Embryonic facial prominence (tissue), 1 donor: Measurements from ENCODE around the gene RFTN2.
A peak's percentile ranks its signal among the peaks of the same experiment; 100 is the strongest.
"Not testable (repeated sequence)": the region's sequence is repeated elsewhere in the genome, so short reads cannot be mapped to it uniquely, and the experiment has no call there.

Source experiments
- DNase-seq: peaks from one replicate; pipeline ENCODE4 v3.0.0-alpha.2; 2016; ENCODE audit errors: extremely low spot score

The RFTN2 gene

DNA sequence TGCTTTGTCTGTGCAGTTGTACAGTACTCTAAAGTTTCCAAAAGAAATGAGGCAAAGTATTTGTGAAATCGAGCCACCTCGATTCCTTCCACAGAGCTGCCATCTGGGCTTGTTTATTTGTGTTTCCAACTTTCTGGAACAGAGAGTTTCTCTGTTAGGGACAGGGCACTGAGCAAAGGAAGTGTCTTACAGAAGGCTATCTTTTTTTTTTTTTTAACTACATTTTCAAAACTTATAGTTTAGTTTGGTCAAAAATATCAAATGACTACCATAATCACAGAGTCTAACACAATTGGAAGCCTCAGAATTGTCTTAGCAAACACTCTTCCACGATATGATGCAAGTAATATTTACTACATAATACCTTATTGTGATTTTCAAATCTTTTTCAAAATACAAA is 796 bp downstream of the RFTN2 start:
- peak; percentile 48 for DNase-seq

DNA sequence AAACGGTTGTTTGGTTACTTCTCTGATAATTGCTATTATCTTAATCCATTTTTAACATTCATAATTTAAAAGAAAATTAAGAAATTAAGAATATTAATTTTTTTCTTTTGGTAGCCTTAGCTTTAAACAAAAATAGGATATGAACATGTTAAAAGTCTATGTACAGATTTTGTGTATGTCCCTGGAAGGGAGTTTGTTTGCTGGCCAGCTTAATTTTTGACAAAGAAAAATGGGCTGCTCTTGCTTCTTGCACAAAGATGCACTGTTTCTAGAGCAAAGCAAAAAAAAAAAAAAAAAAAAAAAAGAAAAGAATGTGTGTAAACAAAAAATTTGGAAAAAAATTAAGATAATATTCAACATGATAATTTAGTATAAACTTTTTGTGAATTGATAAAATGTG is 1.3 kb downstream of the RFTN2 start:
- no peak for DNase-seq

- DNase-seq = no peak
Observed at GRCh38 chr2:197673606-197674005, 1.8 kb downstream of the RFTN2 start.

GRCh38 chr2:197673106-197673505 is 2.3 kb downstream of the RFTN2 start:
- DNase-seq = no peak

GRCh38 chr2:197672371-197672893 is 3.0 kb downstream of the RFTN2 start:
- DNase-seq = no peak

GRCh38 chr2:197669077-197669476 is 6.3 kb downstream of the RFTN2 start:
- no peak for DNase-seq

DNA sequence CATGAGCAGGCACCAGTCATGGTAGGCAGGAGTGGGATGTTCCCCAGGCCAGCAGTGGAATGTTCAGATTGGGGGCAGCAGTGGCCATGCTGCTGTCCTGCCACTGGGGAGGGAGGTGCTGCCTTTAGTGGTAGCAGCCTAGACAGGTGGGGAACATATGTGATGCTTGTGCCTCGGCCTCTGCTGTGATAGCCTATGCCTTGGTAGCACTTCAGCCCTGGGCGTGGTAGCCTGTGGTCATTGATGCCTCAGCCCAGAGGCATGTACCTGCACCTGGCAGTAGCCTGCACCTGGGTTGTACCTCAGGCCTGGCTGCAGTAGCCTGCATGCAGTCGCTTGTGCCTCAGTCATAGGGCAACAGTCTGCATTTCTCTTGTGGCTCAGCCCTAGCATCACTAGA is 7.1 kb downstream of the RFTN2 start:
- no peak for DNase-seq

DNA sequence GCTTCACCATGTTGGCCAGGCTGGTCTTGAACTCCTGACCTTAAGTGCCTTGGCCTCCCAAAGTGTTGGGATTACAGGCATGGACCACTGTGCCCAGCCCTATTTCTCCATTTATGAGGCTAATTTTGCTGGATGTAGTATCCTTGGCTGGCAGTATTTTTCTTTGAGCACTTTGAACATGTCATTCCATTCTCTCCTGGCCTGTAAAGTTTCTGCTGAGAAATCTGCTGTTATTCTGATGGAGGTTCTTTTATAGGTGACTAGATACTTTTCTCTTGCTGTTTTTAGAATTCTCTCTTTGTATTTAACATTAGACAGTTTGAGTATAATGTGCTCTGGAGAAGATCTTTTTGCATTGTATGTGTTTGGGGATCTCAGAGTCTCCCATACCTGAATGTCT is 9.1 kb downstream of the RFTN2 start:
- no peak for DNase-seq

DNA sequence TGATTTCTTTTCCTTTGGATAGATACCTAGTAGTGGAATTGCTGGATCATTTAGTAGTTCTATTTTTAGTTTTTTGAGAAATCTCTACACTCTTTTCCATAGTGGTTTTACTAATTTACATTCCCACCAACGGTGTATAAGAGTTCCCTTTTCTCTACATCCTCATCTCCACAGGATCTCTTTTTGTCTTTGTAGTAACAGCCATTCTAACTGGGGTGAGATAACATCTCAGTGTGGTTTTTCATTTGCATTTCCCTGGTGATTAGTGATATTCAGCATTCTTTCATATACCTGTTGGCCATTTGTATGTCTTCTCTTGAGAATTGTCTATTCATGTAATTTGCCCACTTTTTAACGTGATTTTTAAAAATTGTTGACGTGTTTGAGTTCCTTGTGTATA is 13.8 kb downstream of the RFTN2 start:
- no peak for DNase-seq

GRCh38 chr2:197657562-197657961 is 17.8 kb downstream of the RFTN2 start:
- no peak for DNase-seq

- DNase-seq = no peak
Observed at GRCh38 chr2:197647961-197648690, 27.3 kb downstream of the RFTN2 start.

- no peak for DNase-seq
Observed at GRCh38 chr2:197641666-197642065, 33.7 kb downstream of the RFTN2 start.

- not testable (repeated sequence) for DNase-seq
Observed at GRCh38 chr2:197640571-197641122, 34.7 kb downstream of the RFTN2 start.

DNA sequence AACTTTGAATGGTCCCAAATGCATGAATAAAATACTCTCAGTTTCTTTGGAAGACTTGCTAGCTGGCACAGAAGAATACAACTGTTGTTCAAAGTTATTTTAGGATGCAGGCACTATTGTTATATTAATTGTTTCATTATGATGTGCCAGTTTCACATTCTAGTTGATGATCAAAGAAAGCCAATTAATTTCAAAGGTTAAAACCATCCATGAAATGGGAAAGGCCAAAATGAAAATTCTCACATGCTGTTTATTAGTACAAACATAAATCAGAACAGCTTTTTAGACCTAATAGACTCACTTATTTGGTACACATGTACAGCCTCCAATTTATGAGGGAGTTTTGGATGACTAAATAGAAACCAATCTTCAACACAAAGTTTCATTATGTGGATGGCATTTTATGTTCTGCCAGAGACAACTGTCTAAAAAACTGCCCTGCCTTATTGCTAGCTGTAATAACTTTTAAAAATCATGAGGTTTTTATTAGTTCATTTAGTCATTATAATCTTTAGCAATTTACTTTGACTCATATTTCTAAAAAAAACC is 42.2 kb downstream of the RFTN2 start:
- DNase-seq = no peak

DNA sequence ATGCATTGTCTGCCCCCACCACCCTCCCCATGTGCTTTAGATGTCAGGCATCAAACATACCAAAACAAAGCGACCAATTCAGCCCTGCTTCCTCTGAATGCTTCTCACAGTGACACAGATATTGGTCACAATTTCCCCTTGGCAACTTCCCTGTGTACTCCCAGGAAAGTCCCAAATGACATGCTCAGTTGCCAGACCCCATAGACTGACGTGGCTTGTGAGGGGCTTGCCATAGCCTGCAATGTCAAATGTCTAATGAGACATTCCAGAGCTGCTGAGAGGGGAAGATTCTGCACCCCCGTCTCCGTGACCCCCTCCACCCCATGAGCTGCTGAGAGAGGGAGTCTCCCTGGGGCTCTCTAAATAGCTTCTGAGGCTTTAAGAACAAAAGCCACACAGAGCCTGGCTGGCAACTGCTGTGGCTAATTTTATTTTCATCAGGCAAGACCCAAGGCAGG is 47.3 kb downstream of the RFTN2 start:
- DNase-seq = no peak

DNA sequence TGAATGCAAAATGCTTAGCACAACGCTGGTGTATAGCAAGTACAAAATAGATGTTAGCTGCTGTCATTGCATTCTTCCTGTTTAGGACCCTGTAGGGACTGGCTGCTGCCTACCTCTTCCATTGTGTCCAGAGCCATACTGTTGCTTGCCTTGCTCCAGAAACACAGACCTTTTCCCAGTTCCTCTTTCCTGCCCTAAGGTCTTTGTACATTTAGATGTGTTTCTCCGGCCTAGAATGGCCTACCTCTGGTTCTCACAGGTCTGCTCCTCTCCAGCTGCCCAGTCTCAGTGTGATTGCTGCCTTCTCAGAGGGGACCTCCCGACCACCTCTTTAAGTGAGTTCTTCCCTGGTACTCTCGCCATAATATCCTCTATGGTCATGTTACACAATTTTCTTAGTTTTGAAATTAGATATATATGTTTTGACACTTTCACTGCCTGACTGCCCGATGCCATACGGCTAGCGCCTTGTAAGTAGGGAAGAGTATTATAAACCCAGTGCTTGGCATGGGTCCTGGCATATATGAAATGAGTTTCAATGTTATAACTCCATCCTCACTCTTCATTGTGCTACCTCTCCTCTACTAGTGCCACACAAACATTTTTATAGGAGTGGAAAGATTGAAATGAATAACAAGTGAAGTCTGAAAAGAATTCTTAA is 48.3 kb downstream of the RFTN2 start:
- DNase-seq = no peak

GRCh38 chr2:197620133-197620532 is 55.3 kb downstream of the RFTN2 start:
- no peak for DNase-seq

DNA sequence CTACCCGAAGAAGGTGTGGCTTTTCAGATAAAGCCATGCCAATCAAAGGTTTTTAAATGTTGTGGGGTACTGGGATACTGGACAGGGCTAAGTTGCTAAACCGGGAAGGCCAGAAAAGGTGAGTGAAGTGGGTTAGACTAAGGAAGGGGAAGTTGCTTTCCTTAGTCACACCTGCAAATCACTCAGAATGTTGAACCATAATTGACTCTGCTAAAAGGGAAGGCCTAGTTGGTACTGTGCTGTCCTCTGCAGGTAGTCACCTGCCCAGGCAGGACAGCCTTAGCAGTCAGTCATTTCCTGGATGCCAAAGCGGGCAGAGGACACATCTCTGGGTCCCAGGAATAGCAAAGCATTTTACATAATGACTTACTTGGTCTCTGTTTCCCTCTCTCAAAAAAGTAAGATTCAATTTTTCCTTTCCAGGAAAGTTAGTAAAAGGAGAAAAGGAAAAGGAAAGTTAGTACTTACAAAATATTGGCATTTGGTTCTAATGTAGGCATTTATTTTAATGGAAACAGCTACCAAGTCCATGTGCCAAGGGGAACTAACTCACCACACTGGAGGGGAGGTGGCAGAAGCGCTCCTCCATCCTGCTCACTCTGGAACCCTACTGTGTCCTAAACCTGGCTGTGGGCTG is 60.3 kb downstream of the RFTN2 start:
- no peak for DNase-seq

GRCh38 chr2:197614532-197614931 is 60.9 kb downstream of the RFTN2 start:
- no peak for DNase-seq

DNA sequence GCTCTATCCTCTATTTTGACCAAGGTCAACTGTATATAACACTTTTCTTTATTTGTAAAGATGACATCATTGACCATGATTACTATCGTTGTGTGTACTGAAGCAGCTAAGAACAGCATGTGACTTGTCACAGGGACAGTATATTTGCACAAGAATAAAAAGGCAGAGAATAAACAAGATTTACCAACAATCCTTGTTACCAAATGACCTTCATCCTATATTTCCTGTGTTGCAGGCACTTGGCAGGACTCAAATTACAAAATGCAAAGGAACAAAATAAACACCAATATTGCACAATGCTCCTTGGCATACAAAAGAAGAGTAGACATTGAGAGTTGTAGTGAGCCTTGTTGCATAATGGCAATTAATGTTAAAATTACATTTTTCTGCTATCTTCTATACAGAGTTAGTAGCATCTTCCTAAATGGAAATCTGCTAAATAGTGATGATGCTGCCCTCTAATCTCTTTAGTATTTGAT is 61.8 kb downstream of the RFTN2 start:
- DNase-seq = no peak

DNA sequence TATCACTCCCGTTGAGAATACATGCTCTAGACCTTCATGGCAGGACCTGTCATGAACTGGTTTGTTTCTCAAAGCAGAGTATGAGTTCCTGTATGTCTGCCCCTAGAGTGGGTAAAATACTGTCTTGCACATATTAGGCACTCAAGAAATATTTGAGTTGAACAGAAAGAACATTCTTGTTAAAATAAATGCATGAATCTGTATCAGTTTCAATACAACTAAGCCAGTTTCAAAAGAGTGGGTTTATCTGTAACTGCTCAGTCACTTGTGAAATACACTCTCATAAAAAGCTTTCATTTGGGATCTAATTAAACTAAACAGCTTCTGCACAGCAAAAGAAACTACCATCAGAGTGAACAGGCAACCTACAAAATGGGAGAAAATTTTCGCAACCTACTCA is 69.2 kb downstream of the RFTN2 start:
- DNase-seq = no peak
